Tibial nerve (tissue), 4 donors: ENCODE measurements around the gene KIF1B.

Experiments
- CTCF ChIP-seq, 5 experiments: fragments of 200-600 bp in 3 of 5; fragments of 450-650 bp in 2 of 5; sonication (generic) in 3 of 5; IDR thresholded peaks; one replicate each; pipeline ENCODE4 v1.5.1; 2016 to 2019; ENCODE audit warnings: antibody characterized with exemption in 5 of 5, mild to moderate bottlenecking in 3 of 5, moderate library complexity in 2 of 5
- EP300 ChIP-seq, 2 donors: sonication (generic); formaldehyde crosslinking; IDR thresholded peaks; one replicate each; pipeline ENCODE4 v1.6.1; 2017; ENCODE audit warnings: antibody characterized with exemption in 2 of 2, mild to moderate bottlenecking in 1 of 2

GRCh38 chr1:10267921-10268320 lies 57.6 kb downstream of the KIF1B start:
- no peak for TF ChIP-seq CTCF (IDR thresholded peaks at IDR 0.05)
- no peak for TF ChIP-seq EP300 (IDR thresholded peaks at IDR 0.05)
